Hindlimb muscle (tissue), 1 donor: Measurements from ENCODE around the gene HUNK. TPM values are rescaled to one million over a fixed set of nuclear protein-coding genes. Genes with fewer than 3 reads are reported as not detected.

Experiments used
- polyA plus RNA-seq: library from polyadenylated mRNA; unstranded; fragments of 120-200 nt; gene quantifications from one replicate; pipeline ENCODE4 v1.2.1, GENCODE V29; 2013; ENCODE audit not compliant: insufficient read length

Gene HUNK
- polyA plus RNA-seq, 1 donor: 6.3 TPM

Other genes with a start within 250 kb of the HUNK start
- 106 TPM for gene SOD1, start 213.3 kb upstream of the HUNK start, polyA plus RNA-seq
- 25.1 TPM for gene SCAF4, start 140.9 kb upstream of the HUNK start, polyA plus RNA-seq